HL-60 (cell line): ENCODE data around the gene PRKX.
"Not testable (repeated sequence)": the region's sequence is repeated elsewhere in the genome, so short reads cannot be mapped to it uniquely, and the experiment has no call there.

ENCODE experiments used
- DNase-seq, 2 experiments: peaks; one replicate each; pipeline ENCODE4 v3.0.0-alpha.2; 2010 to 2020; ENCODE audit warnings: low read depth in 1 of 2, low spot score in 1 of 2
- H3K27ac ChIP-seq: fragments of 250-450 bp; sonication (Bioruptor Pico); replicated peaks from 2 replicates; pipeline ENCODE4 v1.5.1; 2020; ENCODE audit warnings: mild to moderate bottlenecking, moderate library complexity
- H3K27me3 ChIP-seq: fragments of 250-450 bp; sonication (Bioruptor Pico); 2 replicates; pipeline ENCODE4 v1.5.1; 2021; ENCODE audit warnings: mild to moderate bottlenecking, moderate library complexity; ENCODE audit not compliant: insufficient read depth, poor library complexity, severe bottlenecking
- H3K4me3 ChIP-seq: replicated peaks from 2 replicates; pipeline ENCODE4 v1.5.1; 2011; ENCODE audit warnings: mild to moderate bottlenecking, control low read depth, low read length; ENCODE audit not compliant: insufficient read depth
- CTCF ChIP-seq: IDR thresholded peaks from one replicate; pipeline ENCODE4 v1.5.1; 2011; ENCODE audit warnings: low read length, control low read depth, inconsistent platforms; ENCODE audit not compliant: insufficient read depth
- GABPA ChIP-seq: IDR thresholded peaks from 2 replicates; pipeline ENCODE4 v1.6.1; 2012; ENCODE audit warnings: low read depth
- POLR2AphosphoS5 ChIP-seq: IDR thresholded peaks from 2 replicates; pipeline ENCODE4 v1.6.1; 2012; ENCODE audit warnings: low read depth
- REST ChIP-seq: IDR thresholded peaks from 2 replicates; pipeline ENCODE4 v1.6.1; 2012; ENCODE audit warnings: low read depth; ENCODE audit not compliant: insufficient replicate concordance
- SPI1 ChIP-seq: IDR thresholded peaks from 2 replicates; pipeline ENCODE4 v1.6.1; 2012; ENCODE audit warnings: low read depth, mild to moderate bottlenecking, borderline replicate concordance

The PRKX gene

GRCh38 chrX:3674881-3675280, 38.6 kb downstream of the PRKX start:
- no peak for DNase-seq
- no peaks in the 10 kb centered on the region for H3K27me3 ChIP-seq
- H3K4me3 ChIP-seq = no peak overlapping the region
- no peak for TF ChIP-seq POLR2AphosphoS5
- no peak overlapping the region for H3K27ac ChIP-seq

DNA sequence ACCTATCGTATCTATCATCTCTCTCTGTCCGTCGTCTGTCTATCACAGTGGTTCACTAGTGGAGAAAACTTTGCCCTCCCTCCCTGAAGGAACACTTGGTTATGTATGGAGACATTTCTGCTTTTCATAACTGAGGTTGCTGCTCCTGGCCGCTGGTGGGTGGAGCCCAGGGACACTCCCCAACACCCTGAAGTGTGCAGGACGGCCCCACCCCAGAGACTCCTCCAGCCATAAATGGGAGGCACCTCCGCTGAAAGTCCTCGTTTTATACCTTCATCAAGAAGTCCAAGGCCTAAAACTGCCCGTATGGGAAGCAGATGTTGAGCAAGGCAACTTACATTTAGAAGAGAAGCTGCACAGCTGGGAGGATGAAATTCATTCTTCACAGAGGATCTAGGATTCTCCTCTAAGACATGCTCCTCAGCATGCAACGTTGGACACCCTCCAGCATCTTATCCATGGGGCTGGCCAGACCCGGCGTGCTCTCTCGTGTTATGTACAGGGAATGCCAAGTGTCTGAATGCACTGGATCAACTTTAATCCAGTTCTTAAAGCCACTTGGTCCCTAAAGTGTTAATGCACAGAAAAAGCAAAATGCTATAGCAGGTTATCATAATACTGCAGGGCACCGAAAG, 43.5 kb downstream of the PRKX start:
- no peaks in the 10 kb centered on the region for H3K27me3 ChIP-seq
- no peak for DNase-seq
- no peak overlapping the region for H3K4me3 ChIP-seq
- no peak overlapping the region for H3K27ac ChIP-seq
- TF ChIP-seq POLR2AphosphoS5 = no peak
- no peak for TF ChIP-seq REST
- TF ChIP-seq GABPA = no peak
- no peak for TF ChIP-seq CTCF
- TF ChIP-seq SPI1 = no peak

DNA sequence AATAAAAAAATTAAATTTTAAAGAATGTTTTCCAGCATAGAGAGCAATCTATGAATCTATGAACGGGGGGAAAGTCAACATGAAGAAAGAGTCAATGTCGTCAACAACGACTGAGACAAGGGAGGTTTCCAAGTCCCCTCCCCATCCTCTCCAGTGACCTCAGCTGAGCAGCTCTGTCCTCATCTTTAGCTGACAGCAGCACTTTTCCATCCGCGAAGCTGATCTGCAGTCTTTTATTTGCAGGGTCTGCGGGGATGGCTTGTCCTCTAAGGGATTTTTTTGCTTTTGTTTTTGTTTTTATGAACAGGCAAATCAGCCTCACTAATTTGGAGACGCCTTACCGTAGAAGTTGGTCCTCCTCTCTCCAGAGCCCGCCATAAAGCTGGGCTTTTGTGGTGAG, 46.5 kb downstream of the PRKX start:
- no peaks in the 10 kb centered on the region for H3K27me3 ChIP-seq
- no peak overlapping the region for H3K27ac ChIP-seq
- no peak for TF ChIP-seq GABPA
- no peak overlapping the region for H3K4me3 ChIP-seq
- no peak for DNase-seq

GRCh38 chrX:3664921-3665320, 48.5 kb downstream of the PRKX start:
- Histone ChIP-seq H3K4me3 (no peak overlapping the region), H3K27me3 (no peaks in the 10 kb centered on the region), H3K27ac (no peak overlapping the region)
- DNase-seq = no peak
- no peak for TF ChIP-seq POLR2AphosphoS5
- no peak for TF ChIP-seq SPI1
- TF ChIP-seq REST = no peak
- TF ChIP-seq GABPA = no peak
- TF ChIP-seq CTCF = no peak

DNA sequence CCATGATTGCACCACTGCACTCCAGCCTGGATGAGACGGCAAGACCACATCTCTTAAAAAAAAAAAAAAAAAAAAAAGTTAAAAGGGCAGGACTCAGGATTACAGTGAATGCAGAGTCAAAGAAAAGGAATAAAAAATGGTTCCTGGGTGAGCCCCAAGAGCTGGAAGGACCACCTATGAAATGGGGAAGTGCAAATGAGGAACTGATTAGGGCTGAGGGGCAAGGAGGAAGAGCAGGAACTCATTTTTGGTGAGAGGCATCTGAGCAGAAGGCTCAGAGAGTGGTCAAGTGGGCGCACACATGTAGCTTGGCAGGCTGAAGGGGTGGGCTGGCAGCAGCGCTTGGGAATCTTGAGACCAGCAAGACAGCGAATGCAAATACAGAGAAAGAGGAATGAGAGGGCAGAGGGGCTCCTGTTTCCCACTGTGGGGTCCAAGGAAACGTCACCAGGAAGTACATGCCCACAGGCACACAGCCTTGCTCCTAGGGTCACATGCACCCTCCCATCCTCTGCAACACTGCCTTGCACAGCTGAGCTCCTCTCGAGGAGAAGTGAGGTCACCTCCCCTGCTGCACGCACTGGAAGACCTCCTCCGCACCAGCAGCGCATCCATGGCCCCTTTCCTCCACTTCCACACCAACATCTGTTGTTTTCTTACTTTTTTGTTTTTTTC, 49.7 kb downstream of the PRKX start:
- H3K4me3 ChIP-seq, H3K27me3 ChIP-seq: not testable (repeated sequence)
- TF ChIP-seq POLR2AphosphoS5 (0 out of 2 replicates have a peak, but pooled peaks have one; percentile 19), SPI1 (peak; percentile 100)
- peak in 1 of 2 experiments; percentile 87 for DNase-seq
- peak overlapping the region; percentile 38; the same call in 1 of the 2 replicates for H3K27ac ChIP-seq
